HG03159 (cell line): ENCODE results near the gene ZNF521.

ENCODE experiments used
- ATAC-seq: cut with Tn5 transposase; IDR thresholded peaks from one replicate; pipeline ENCODE4 v1.9.1; 2021; ENCODE audit warnings: mild to moderate bottlenecking, moderate library complexity; ENCODE audit not compliant: unreplicated experiment

Gene ZNF521

GRCh38 chr18:25171334-25171733 is 180.6 kb downstream of the ZNF521 start:
- ATAC-seq = no peak

GRCh38 chr18:25170402-25170801 is 181.6 kb downstream of the ZNF521 start:
- no peak for ATAC-seq

- no peak for ATAC-seq
Measured at GRCh38 chr18:25169701-25170100, 182.3 kb downstream of the ZNF521 start.

- ATAC-seq = no peak
Measured at GRCh38 chr18:25167612-25168410, 184.2 kb downstream of the ZNF521 start.

- no peak for ATAC-seq
Measured at GRCh38 chr18:25166113-25166512, 185.9 kb downstream of the ZNF521 start.

GRCh38 chr18:25164848-25165811 is 186.8 kb downstream of the ZNF521 start:
- ATAC-seq = peak; percentile 93

- peak; percentile 34 for ATAC-seq
Measured at GRCh38 chr18:25164211-25164847, 187.6 kb downstream of the ZNF521 start.

GRCh38 chr18:25153426-25153825 is 198.5 kb downstream of the ZNF521 start:
- ATAC-seq = no peak

- no peak for ATAC-seq
Measured at GRCh38 chr18:25147877-25148488, 204.0 kb downstream of the ZNF521 start.

- no peak for ATAC-seq
Measured at GRCh38 chr18:25146512-25146910, 205.5 kb downstream of the ZNF521 start.

- no peak for ATAC-seq
Measured at GRCh38 chr18:25145731-25146511, 206.0 kb downstream of the ZNF521 start.

- ATAC-seq = no peak
Measured at GRCh38 chr18:25144820-25145219, 207.1 kb downstream of the ZNF521 start.

GRCh38 chr18:25141886-25142285 is 210.1 kb downstream of the ZNF521 start:
- no peak for ATAC-seq

- ATAC-seq = no peak
Measured at GRCh38 chr18:25141399-25141798, 210.6 kb downstream of the ZNF521 start.

GRCh38 chr18:25140962-25141308 is 211.0 kb downstream of the ZNF521 start:
- no peak for ATAC-seq

- no peak for ATAC-seq
Measured at GRCh38 chr18:25140124-25140961, 211.6 kb downstream of the ZNF521 start.

GRCh38 chr18:25137197-25137472 is 214.8 kb downstream of the ZNF521 start:
- ATAC-seq = no peak

GRCh38 chr18:25136416-25137196 is 215.4 kb downstream of the ZNF521 start:
- no peak for ATAC-seq

GRCh38 chr18:25134861-25135260 is 217.1 kb downstream of the ZNF521 start:
- ATAC-seq = no peak
